Astrocyte (in vitro differentiated cells and primary cell): ENCODE data around the gene SCML2.
A peak's percentile ranks its signal among the peaks of the same experiment; 100 is the strongest.

Experiments
- EZH2 ChIP-seq: IDR thresholded peaks from 2 replicates; pipeline ENCODE4 v1.6.1; 2012; ENCODE audit warnings: mild to moderate bottlenecking, low read length, inconsistent platforms; ENCODE audit not compliant: insufficient read depth
- TF ChIP-seq, protein P1 (sequence below): IDR thresholded peaks from 2 replicates; pipeline ENCODE4 v1.5.1; 2011; ENCODE audit warnings: low read depth, mild to moderate bottlenecking, inconsistent platforms, low read length, moderate library complexity; ENCODE audit not compliant: insufficient read depth

DNA sequence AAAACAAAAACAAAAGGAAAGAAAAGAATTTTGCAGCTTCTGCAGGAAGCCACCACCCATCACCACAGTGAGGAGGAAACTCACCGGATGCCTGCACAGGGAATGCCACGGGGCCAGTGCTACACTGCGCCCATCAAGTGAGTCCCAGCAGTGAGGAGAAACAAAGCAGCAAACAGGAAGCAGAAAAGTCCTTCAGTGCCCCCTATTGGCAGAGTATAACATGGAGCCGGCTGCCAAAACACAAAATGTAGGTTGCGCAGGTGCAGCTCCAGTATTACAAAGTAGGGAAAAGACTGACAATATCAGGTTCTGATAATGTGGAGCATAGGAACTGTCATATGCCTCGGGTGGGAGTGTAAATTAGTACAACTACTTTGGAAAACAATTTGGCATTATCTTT lies 23.3 kb upstream of the SCML2 start:
- TF ChIP-seq, protein P1, sequence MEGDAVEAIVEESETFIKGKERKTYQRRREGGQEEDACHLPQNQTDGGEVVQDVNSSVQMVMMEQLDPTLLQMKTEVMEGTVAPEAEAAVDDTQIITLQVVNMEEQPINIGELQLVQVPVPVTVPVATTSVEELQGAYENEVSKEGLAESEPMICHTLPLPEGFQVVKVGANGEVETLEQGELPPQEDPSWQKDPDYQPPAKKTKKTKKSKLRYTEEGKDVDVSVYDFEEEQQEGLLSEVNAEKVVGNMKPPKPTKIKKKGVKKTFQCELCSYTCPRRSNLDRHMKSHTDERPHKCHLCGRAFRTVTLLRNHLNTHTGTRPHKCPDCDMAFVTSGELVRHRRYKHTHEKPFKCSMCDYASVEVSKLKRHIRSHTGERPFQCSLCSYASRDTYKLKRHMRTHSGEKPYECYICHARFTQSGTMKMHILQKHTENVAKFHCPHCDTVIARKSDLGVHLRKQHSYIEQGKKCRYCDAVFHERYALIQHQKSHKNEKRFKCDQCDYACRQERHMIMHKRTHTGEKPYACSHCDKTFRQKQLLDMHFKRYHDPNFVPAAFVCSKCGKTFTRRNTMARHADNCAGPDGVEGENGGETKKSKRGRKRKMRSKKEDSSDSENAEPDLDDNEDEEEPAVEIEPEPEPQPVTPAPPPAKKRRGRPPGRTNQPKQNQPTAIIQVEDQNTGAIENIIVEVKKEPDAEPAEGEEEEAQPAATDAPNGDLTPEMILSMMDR = peak; percentile 28
- TF ChIP-seq EZH2 = no peak
